ENCODE results near the gene KSR2.

Gene KSR2

DNA sequence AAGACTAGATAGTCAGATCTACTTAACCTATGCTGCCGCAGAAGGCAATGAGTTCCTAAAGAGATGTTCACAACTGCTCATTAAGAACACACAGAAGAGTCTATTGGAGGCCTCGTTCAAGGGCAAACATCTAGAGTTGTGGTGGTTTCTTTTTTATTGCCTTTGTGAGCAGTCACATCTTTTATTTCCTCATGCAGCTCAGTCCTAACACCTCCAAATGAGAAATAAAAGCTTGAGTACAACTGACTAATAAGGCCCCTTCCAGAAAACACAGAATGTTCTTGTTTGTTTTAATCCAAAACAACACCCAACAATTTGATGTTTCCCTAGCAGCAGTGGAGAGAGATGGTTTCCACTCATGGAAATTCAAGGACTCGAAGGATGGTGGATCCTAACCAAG lies 483.9 kb downstream of the KSR2 start:
- peak; percentile 49 for DNase-seq

DNA sequence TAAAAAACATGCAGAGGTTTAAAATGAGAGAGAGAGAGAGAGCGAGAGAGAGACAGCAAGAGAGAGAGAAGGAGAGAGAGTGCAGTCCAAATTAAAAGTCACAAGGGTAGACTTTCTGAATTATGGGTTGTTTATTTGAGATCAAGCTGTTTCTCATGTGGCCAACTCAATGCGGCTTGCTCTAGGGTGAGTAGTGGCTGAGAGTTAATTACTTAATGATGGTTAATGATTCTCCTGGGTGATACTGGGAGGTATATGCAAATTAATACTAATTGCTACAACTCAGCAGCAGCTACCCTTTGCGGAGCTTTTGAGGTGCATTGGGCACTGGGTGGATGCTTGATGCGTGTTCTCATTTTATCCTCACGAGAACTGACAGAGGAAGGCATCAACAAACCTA lies 485.3 kb downstream of the KSR2 start:
- no peak for DNase-seq

- no peak for DNase-seq
These were observed 487.3 kb downstream of the KSR2 start for GRCh38 chr12:117481470-117481869.

GRCh38 chr12:117476341-117476740 lies 492.4 kb downstream of the KSR2 start:
- DNase-seq: no peak

DNA sequence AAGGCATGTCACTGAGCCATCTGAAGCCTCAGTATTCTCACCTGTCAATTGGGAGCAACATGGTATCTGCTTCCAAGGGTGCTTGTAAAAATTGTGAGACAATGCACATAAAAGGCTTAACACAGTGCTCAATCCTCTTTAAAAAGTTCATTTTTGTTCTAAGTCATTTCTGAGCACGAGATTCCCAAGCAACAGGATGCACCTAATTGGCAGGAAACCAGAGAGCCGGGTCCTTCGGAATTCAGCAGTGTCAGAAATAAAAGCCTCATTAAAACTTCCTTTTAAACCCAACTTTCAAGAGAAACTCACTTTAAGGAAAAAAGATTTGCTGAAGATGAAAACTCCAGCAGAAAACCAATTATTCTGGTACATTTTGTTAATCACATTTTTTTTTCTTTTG lies 494.9 kb downstream of the KSR2 start:
- no peak for DNase-seq

GRCh38 chr12:117472983-117473382 lies 495.8 kb downstream of the KSR2 start:
- DNase-seq: peak; percentile 10

GRCh38 chr12:117470804-117471203 lies 498.0 kb downstream of the KSR2 start:
- no peak for DNase-seq

DNA sequence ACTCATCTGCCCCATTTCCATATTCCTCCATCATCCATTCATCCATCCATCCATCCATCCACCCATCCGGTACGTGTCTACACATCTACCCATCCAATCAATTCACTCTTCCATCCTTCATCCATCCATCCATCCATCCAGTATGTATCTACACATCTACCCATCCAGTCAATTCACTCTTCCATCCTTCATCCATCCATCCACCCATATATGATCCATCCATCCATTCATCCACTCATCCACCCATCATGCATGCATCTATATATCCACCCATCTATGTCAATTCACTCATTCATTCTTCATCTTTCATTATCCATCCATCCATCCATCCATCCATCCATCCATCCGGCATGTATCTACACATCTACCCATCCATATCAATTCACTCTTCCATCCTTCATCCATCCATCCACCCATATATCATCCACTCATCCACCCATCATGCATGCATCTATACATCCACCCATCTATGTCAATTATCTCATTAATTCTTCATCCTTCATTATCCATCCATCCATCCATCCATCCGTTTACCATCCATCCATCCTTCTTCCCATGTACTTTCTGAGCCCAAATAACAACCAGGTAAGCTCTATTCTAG lies 498.8 kb downstream of the KSR2 start:
- no peak for DNase-seq

- peak; percentile 76 for DNase-seq
These were observed 500.8 kb downstream of the KSR2 start for GRCh38 chr12:117468016-117468415.

DNA sequence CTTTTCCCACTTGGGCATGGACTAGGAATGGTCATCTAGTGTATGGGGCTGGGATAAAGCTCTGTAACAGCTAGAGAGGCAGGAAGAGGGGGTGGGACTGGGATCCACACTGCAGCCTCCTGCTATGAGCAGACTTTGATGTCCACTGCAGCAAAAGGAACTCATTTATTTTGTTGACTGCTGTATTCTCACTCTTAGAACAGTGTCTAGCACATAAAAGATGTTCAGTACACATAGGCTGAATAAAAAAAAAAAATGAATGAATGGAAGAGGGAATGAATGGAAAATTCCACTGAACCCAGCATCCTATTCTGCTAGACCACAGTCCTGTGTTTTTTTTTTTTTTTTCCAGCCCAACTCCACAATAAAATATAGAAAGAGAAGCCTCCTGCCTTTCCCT lies 501.2 kb downstream of the KSR2 start:
- no peak for DNase-seq

- no peak for DNase-seq
These were observed 502.0 kb downstream of the KSR2 start for GRCh38 chr12:117466677-117467362.

DNA sequence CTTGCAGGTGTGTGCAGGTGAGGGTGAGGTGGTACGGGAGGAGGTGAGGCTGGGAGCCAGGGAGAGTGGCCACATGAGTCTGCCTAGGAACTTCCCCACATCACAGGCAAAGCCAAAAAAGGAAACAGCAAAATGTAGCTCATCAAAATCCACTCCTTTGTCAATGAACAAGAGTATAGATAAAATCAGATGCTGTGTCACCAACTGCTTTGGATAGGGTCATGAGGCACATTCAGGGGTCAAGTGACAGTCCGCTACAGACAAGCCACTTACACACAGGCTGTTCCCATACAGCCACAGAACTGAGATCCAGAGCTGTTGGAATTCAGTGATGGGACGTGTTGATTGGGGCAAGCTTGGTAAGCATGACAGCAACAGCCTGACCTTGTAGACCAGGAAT lies 507.1 kb downstream of the KSR2 start:
- no peak for DNase-seq

GRCh38 chr12:117459229-117459628 lies 509.6 kb downstream of the KSR2 start:
- DNase-seq: no peak

DNA sequence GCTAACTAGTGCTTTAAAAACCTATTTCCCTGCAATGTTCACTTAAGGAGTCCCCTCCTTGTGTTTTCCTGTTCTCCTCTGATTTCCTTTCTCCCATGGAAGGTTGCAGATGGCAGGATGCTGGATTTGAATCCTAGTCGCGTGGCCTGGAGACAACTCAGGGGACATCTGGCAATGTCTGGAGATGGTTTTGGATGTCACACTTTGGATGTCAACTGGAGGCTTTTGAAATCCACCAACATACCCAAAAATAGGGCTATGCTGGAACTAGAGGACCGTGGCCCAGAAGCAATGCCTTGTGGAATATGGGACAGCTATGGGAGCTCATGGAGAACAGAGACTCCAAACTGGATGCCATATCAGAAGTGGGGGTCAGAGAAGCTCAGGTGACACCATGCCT lies 511.6 kb downstream of the KSR2 start:
- no peak for DNase-seq

GRCh38 chr12:117456076-117456475 lies 512.7 kb downstream of the KSR2 start:
- DNase-seq: no peak

DNA sequence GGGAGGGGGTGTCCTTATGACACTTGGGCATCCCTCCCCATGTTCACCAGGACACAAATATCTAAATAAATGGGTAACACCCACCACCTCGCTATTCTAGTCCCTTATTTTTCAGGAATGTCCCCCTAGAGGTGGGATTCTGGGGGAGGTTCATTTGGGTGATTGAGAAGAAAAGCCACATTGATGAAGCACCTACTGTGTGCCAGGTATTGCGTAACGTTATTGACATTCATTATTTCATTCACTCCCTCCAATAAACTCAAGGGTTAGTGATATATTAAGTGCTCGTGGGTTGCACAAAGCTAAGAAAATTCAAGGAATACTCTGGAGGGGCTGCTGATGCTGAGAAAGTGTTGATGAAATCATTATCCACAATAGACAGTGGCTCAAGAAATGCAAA lies 514.8 kb downstream of the KSR2 start:
- no peak for DNase-seq

DNA sequence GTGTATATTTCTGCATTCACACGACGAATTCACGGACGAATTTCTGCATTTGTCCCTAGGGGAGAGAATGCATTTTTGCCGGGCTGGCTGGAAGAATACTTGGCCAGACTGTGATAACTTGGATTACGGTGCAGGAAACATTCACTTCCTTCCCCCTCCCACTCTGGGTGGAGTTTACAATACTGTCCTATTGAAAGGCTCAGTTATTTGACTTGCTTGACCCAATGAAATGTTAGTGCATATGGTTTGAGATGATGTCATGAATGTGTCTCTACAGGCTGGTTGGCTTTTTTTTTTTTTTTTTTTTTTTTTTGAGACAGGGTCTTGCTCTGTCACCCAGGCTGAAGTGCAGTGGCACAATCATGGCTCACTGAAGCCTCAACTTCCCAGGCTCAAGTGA lies 516.7 kb downstream of the KSR2 start:
- DNase-seq: no peak

DNA sequence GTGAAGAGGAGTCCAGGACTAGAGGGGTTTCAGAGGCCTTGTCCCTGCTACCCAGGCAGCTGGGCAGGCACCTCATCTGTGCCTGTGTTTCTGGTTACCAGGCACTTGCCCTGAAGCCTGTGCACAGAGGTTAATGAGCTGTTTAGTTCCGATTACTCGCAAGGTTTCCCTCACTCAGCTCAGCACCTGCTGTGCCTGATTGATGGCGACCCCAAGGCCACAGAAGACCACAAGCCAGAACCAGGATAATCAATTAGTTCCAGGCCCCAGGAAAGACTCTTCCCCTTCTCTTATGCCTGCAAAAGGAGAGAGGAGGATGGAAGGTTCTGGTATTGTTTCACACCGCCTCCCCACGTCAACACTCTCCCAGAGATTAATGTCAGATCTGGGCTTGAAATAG lies 518.6 kb downstream of the KSR2 start:
- DNase-seq: no peak

DNA sequence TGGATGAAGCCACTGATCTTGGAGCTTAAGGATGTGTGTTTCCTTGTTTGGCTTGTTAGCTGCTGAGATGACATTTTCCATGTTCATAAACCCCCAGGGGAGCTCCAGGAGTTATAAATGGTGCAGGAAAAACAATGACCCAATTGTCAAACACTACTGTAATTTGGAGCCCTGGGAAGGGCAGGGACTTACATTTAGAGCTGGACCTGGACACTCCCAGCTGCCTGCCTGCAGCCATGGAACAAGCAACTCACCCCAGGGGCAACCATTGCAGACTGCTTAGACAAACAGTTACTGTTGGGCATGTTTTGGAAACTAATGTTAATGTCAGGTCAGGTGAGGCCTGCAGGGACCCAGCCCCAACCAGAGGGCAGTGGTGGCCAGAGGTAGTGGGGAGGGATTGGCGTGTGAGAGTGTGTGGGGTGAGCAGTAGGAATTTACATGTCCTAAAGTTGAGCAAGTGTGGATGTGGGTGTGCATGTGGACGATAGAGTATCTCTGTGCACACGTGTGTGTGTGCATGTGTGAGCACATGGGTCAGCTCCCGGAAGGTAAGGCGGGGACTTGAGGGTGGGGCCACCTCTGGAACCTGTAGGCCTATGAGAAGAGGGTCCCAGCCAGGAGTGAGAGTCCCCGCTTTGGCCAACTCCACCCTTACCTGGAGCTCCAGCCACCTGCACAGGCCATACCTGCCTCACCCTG lies 521.0 kb downstream of the KSR2 start:
- no peak for DNase-seq

- no peak for DNase-seq
These were observed 524.0 kb downstream of the KSR2 start for GRCh38 chr12:117444781-117445180.

DNA sequence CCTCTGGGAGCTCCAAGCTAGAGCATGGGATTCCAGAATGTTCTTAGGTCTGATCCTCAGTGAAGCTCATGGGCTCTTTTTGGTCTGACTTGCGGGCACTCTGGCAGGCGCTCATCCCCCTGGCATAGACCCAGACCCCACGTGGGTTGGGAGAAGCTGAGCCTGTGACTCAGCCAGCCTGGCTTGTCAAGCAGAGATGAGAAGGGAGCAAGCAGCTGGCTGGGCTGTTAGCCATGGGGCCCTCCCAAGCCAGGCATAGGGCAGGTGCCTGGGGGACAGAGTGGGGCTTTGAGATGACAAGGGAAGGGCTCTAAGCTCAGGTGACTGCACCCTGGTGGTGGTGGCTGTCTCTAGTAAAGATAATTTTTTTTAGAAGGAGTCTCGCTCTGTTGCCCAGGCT lies 527.0 kb downstream of the KSR2 start:
- no peak for DNase-seq

- DNase-seq: no peak
These were observed 528.4 kb downstream of the KSR2 start for GRCh38 chr12:117440384-117440783.

DNA sequence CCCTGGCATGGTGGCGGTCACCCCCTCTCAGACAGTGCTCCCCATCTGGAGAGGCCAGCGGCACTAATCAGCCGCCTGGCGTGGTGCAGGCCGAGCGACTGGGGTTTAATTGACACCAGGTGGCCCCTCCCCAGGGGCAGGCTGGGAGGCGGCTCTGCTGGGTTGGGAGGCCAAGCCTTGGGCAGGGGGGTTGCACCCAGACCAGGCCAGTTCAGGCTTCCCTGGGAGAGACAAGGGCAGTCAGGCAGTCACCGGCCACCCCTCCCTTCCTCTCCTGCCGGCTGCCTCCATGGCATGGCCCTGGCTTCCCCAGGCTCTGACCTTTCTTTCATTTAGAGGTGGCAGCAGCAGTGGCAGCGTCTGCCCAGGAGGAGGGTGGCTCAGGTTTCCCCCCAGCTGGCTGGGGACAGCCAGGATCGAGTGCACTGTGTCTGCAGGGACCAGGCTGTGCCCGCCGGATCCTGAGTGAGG lies 529.2 kb downstream of the KSR2 start:
- DNase-seq: no peak

GRCh38 chr12:117438809-117439208 lies 530.0 kb downstream of the KSR2 start:
- DNase-seq: no peak
